HG02943 (cell line): Measurements from ENCODE around the gene MBD4.
A peak's percentile ranks its signal among the peaks of the same experiment; 100 is the strongest.

Source experiments
- ATAC-seq: cut with Tn5 transposase; IDR thresholded peaks from one replicate; pipeline ENCODE4 v1.9.1; 2021; ENCODE audit warnings: mild to moderate bottlenecking, low read depth, moderate library complexity; ENCODE audit not compliant: unreplicated experiment

MBD4 gene

GRCh38 chr3:129463716-129464115 lies 24.0 kb upstream of the MBD4 start:
- ATAC-seq = no peak

- no peak for ATAC-seq
These were observed 23.3 kb upstream of the MBD4 start for GRCh38 chr3:129463094-129463493.

- ATAC-seq = no peak
These were observed 22.7 kb upstream of the MBD4 start for GRCh38 chr3:129462361-129462968.

GRCh38 chr3:129461461-129462146 lies 21.9 kb upstream of the MBD4 start:
- ATAC-seq = no peak

- no peak for ATAC-seq
These were observed 21.3 kb upstream of the MBD4 start for GRCh38 chr3:129461022-129461421.

- ATAC-seq = no peak
These were observed 20.8 kb upstream of the MBD4 start for GRCh38 chr3:129460572-129460971.

GRCh38 chr3:129460155-129460554 lies 20.4 kb upstream of the MBD4 start:
- no peak for ATAC-seq

- ATAC-seq = no peak
These were observed 14.0 kb upstream of the MBD4 start for GRCh38 chr3:129453732-129454131.

- no peak for ATAC-seq
These were observed 9.7 kb upstream of the MBD4 start for GRCh38 chr3:129449279-129450115.

GRCh38 chr3:129448186-129448895 lies 8.6 kb upstream of the MBD4 start:
- ATAC-seq = no peak

- ATAC-seq = no peak
These were observed 7.2 kb upstream of the MBD4 start for GRCh38 chr3:129446926-129447325.

GRCh38 chr3:129445471-129445870 lies 5.7 kb upstream of the MBD4 start:
- ATAC-seq = no peak

GRCh38 chr3:129442947-129443346 lies 3.2 kb upstream of the MBD4 start:
- ATAC-seq = no peak

GRCh38 chr3:129442486-129442885 lies 2.7 kb upstream of the MBD4 start:
- ATAC-seq = no peak

GRCh38 chr3:129441782-129442181 lies 2.0 kb upstream of the MBD4 start:
- no peak for ATAC-seq

GRCh38 chr3:129441215-129441614 lies 1.5 kb upstream of the MBD4 start:
- no peak for ATAC-seq

- ATAC-seq = no peak
These were observed 956 bp upstream of the MBD4 start for GRCh38 chr3:129440618-129441190.

- ATAC-seq = peak; percentile 27
These were observed 427 bp downstream of the MBD4 start for GRCh38 chr3:129439226-129439816.

GRCh38 chr3:129435367-129435766 lies 4.4 kb downstream of the MBD4 start:
- no peak for ATAC-seq

GRCh38 chr3:129434140-129434539 lies 5.6 kb downstream of the MBD4 start:
- no peak for ATAC-seq
